ENCODE data around the gene ATR.

DNA sequence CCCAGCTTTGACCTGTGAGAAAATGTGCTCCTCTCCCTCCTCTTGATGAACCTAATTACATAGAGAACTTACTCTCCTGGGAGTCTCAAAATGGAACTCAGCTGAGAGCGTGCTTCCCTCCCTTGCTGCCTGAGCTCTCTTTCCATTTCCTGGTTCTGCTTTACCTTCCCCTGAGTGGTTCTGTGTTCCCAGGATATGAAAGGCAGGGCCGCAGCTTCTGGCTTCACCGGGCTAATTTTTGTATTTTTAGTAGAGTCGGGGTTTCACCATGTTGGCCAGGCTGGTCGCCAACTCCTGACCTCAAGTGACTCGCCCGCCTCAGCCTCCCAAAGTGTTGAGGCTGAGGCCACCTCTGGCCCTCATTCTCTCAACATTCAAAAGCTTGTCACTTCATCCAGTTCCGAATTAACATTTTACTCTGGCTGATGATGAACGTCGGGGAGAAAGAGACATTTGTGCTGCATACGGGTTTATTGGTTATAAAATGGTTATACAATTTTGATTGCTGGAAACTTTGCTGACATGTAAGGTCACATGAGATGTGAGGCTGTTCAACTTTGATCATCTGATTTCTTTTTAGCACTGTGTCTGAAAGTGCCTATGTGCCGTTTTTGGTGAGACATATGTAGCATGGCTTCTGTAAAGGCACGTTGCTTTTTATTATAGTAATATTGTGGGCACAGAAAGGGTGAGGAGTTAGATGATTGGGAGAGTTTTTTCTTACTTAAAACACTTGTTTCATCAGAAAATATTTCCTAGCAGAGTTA, 24.3 kb upstream of the ATR start:
- TF ChIP-seq, protein P1, sequence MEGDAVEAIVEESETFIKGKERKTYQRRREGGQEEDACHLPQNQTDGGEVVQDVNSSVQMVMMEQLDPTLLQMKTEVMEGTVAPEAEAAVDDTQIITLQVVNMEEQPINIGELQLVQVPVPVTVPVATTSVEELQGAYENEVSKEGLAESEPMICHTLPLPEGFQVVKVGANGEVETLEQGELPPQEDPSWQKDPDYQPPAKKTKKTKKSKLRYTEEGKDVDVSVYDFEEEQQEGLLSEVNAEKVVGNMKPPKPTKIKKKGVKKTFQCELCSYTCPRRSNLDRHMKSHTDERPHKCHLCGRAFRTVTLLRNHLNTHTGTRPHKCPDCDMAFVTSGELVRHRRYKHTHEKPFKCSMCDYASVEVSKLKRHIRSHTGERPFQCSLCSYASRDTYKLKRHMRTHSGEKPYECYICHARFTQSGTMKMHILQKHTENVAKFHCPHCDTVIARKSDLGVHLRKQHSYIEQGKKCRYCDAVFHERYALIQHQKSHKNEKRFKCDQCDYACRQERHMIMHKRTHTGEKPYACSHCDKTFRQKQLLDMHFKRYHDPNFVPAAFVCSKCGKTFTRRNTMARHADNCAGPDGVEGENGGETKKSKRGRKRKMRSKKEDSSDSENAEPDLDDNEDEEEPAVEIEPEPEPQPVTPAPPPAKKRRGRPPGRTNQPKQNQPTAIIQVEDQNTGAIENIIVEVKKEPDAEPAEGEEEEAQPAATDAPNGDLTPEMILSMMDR (IDR thresholded peaks at IDR 0.05) = no peak
- TF ChIP-seq POLR2A (IDR thresholded peaks at IDR 0.05) = no peak

All from breast epithelium (tissue), 3 donors.